Endothelial cell of umbilical vein (primary cell): ENCODE results near the gene FAM133A. TPM values are rescaled to one million over a fixed set of nuclear protein-coding genes. Genes with fewer than 3 reads are reported as not detected.

Experiments
- BruUV-seq: library from RNA; stranded (reverse); fragments of 400-500 nt; replicated peaks from 2 replicates; lab custom pipeline; 2021; lab: Mats Ljungman, UMichigan
- CTCF ChIA-PET: fragments of 300-600, 350-600 bp; sonication (Branson Sonifier 250); formaldehyde crosslinking; loops from one replicate; lab custom pipeline; 2021; ENCODE audit warnings: antibody characterized with exemption, inconsistent platforms; lab: Charles Lee
- POLR2A ChIA-PET: fragments of 300-600, 350-600 bp; sonication (Branson Sonifier 250); formaldehyde crosslinking; loops from one replicate; lab custom pipeline; 2021; ENCODE audit warnings: antibody characterized with exemption, inconsistent platforms; lab: Charles Lee
- DNase-seq: peaks from one replicate; pipeline ENCODE4 v3.0.0-alpha.2; 2011; ENCODE audit warnings: low read depth, low spot score
- FAIRE-seq: peaks from 2 replicates; lab custom pipeline; 2011; peaks lifted over from hg19 to GRCh38; lab: Jason Lieb, UNC
- H2AFZ ChIP-seq: 2 replicates; pipeline ENCODE4 v1.6.0; 2012; ENCODE audit warnings: low read depth, low read length, control low read depth, inconsistent platforms
- H3K27ac ChIP-seq: 2 replicates; pipeline ENCODE4 v1.5.1; 2011; ENCODE audit warnings: low read depth, mild to moderate bottlenecking, control low read depth, low read length, moderate library complexity; ENCODE audit not compliant: insufficient read depth
- H3K27me3 ChIP-seq, 2 experiments: 2 replicates each; pipeline versions ENCODE4 v1.6.0 to v1.6.1; 2011; ENCODE audit warnings: low read length in 2 of 2, mixed read lengths in 1 of 2; ENCODE audit not compliant: control insufficient read depth in 2 of 2, insufficient read depth in 2 of 2
- H3K36me3 ChIP-seq, 2 experiments: 2 replicates in 1 of 2; 3 replicates in 1 of 2; pipeline ENCODE4 v1.5.1; 2011; ENCODE audit warnings: low read length in 2 of 2, mild to moderate bottlenecking in 1 of 2, moderate library complexity in 1 of 2; ENCODE audit not compliant: control insufficient read depth in 2 of 2, insufficient read depth in 2 of 2; ENCODE audit errors: extremely low read depth in 1 of 2
- H3K4me1 ChIP-seq: 3 replicates; pipeline ENCODE4 v1.5.1; 2011; ENCODE audit warnings: mild to moderate bottlenecking, low read length; ENCODE audit not compliant: control insufficient read depth, insufficient read depth; ENCODE audit errors: extremely low read depth
- H3K4me2 ChIP-seq: 2 replicates; pipeline ENCODE4 v1.6.1; 2011; ENCODE audit warnings: low read length, control low read depth, mixed read lengths; ENCODE audit not compliant: insufficient read depth
- H3K4me3 ChIP-seq, 3 experiments: fragments of 200-600 bp in 1 of 3; sonication (generic), shearing (Covaris generic) in 1 of 3; replicated peaks in 1 of 3; 2 replicates each; pipeline ENCODE4 v1.5.1; 2011 to 2016; ENCODE audit warnings: control low read depth in 3 of 3, low read length in 3 of 3, mild to moderate bottlenecking in 2 of 3, inconsistent platforms in 1 of 3, low read depth in 1 of 3, moderate library complexity in 1 of 3; ENCODE audit not compliant: insufficient read depth in 1 of 3
- H3K79me2 ChIP-seq: 2 replicates; pipeline ENCODE4 v1.6.0; 2012; ENCODE audit warnings: low read length, inconsistent platforms; ENCODE audit not compliant: control insufficient read depth, insufficient read depth
- H3K9ac ChIP-seq: replicated peaks from 2 replicates; pipeline ENCODE3; 2011; ENCODE audit warnings: low read length, control low read depth; ENCODE audit not compliant: insufficient read depth; ENCODE audit errors: extremely low read depth
- H3K9me1 ChIP-seq: replicated peaks from 3 replicates; pipeline ENCODE4 v1.6.0; 2011; ENCODE audit warnings: mild to moderate bottlenecking, low read length; ENCODE audit not compliant: control insufficient read depth, insufficient read depth; ENCODE audit errors: extremely low read depth
- H3K9me3 ChIP-seq: replicated peaks from 2 replicates; pipeline ENCODE4 v1.5.1; 2012; ENCODE audit warnings: low read length, inconsistent platforms; ENCODE audit not compliant: control insufficient read depth, insufficient read depth
- H4K20me1 ChIP-seq: replicated peaks from 2 replicates; pipeline ENCODE3; 2011; ENCODE audit warnings: mild to moderate bottlenecking, low read length; ENCODE audit not compliant: control insufficient read depth, insufficient read depth; ENCODE audit errors: extremely low read depth
- CTCF ChIP-seq, 2 donors: IDR thresholded peaks; 1 replicate in 1 of 2; 2 replicates in 1 of 2; pipeline ENCODE4 v1.5.1; 2011; ENCODE audit warnings: low read length in 2 of 2, mild to moderate bottlenecking in 2 of 2, moderate library complexity in 2 of 2, control low read depth in 1 of 2, inconsistent platforms in 1 of 2, low read depth in 1 of 2; ENCODE audit not compliant: insufficient read depth in 1 of 2; ENCODE audit errors: extremely low read depth in 1 of 2
- EZH2 ChIP-seq: IDR thresholded peaks from 2 replicates; pipeline ENCODE4 v1.6.1; 2012; ENCODE audit warnings: borderline replicate concordance, low read depth, mild to moderate bottlenecking, moderate library complexity, low read length, inconsistent platforms; ENCODE audit not compliant: severe bottlenecking
- FOS ChIP-seq: IDR thresholded peaks from 2 replicates; pipeline ENCODE4 v1.6.1; 2011; ENCODE audit warnings: mild to moderate bottlenecking, low read length, moderate library complexity, borderline replicate concordance; ENCODE audit not compliant: insufficient read depth
- GATA2 ChIP-seq: IDR thresholded peaks from 2 replicates; pipeline ENCODE4 v1.7.0; 2011; ENCODE audit warnings: low read depth, mild to moderate bottlenecking, moderate library complexity, mixed read lengths, low read length; ENCODE audit not compliant: insufficient read length, insufficient read depth
- JUN ChIP-seq: IDR thresholded peaks from 2 replicates; pipeline ENCODE4 v1.6.1; 2011; ENCODE audit warnings: borderline replicate concordance, low read depth; ENCODE audit not compliant: insufficient read length, insufficient read depth
- MAX ChIP-seq: IDR thresholded peaks from 2 replicates; pipeline ENCODE4 v1.6.1; 2011; ENCODE audit not compliant: insufficient read depth, insufficient read length
- MYC ChIP-seq: IDR thresholded peaks from one replicate; pipeline ENCODE4 v1.6.1; 2011; ENCODE audit warnings: mild to moderate bottlenecking, low read depth, low read length
- POLR2A ChIP-seq: IDR thresholded peaks from 2 replicates; pipeline ENCODE4 v1.6.1; 2012; ENCODE audit warnings: low read depth, mild to moderate bottlenecking, control low read depth, low read length
- POLR2AphosphoS5 ChIP-seq: IDR thresholded peaks from 2 replicates; pipeline ENCODE4 v1.6.1; 2012; ENCODE audit warnings: low read depth, mild to moderate bottlenecking, control low read depth, low read length, moderate library complexity; ENCODE audit not compliant: insufficient read depth
- dilution Hi-C: fragments of 300-500 bp; cut with MboI; formaldehyde crosslinking; loops from one replicate; pipeline ENCODE4 v1.15.0; 2019; ENCODE audit warnings: low sequenced_read_pairs; ENCODE audit not compliant: extremely low pct_ligation_motif_present
- intact Hi-C: fragments of 100-400 bp; cut with micrococcal nuclease; formaldehyde crosslinking; loops from one replicate; pipeline ENCODE4 v1.10.0; 2022
- polyA plus RNA-seq, 4 experiments: library from polyadenylated mRNA; depleted of rRNA in 3 of 4; stranded (reverse) in 3 of 4; unstranded in 1 of 4; fragments of >200 nt; gene quantifications; 2 replicates each; pipeline versions ENCODE4 v1.2.1 to v1.2.3, GENCODE V29; 2011 to 2012; ENCODE audit warnings: missing spikeins in 1 of 4
- total RNA-seq: library from RNA; stranded (reverse); gene quantifications from 2 replicates; pipeline ENCODE4 v1.2.3, GENCODE V29; 2021

The FAM133A gene
- total and polyA plus RNA-seq, 2 donors (not counting 3 experiments of a cell fraction or from before 2014, with no cell fraction given): not detected

GRCh38 chrX:93703701-93704100 is 29.7 kb downstream of the FAM133A start:
- BruUV-seq: no TSS peak
- ChIA-PET CTCF (no interaction called here), POLR2A (no interaction called here)
- Histone ChIP-seq H3K9me1 (no peaks in the 10 kb centered on the region), H3K36me3 (no peaks in the 10 kb centered on the region), H3K4me3 (no peak overlapping the region), H3K27ac (no peak overlapping the region), H3K27me3 (no peaks in the 10 kb centered on the region), H2AFZ (no peak overlapping the region), H3K4me1 (no peaks in the 10 kb centered on the region), H3K4me2 (no peak overlapping the region), H3K79me2 (no peaks in the 10 kb centered on the region), H4K20me1 (no peaks in the 10 kb centered on the region), H3K9me3 (no peaks in the 10 kb centered on the region), H3K9ac (no peak overlapping the region)
- no peak for DNase-seq
- TF ChIP-seq MAX (no peak), GATA2 (no peak), EZH2 (no peak), CTCF (IDR thresholded peaks at IDR 0.05; ENCODE audit: extremely low read depth in 1 of 2, insufficient read depth in 1 of 2, low read depth in 1 of 2, low read length in 2 of 2) (no peak), FOS (no peak), POLR2AphosphoS5 (no peak), POLR2A (no peak), MYC (no peak), JUN (no peak)
- intact Hi-C loops: no loop called here
- dilution Hi-C loops: no loop called here
- no peak for FAIRE-seq
